Forelimb muscle (tissue), 1 donor: ENCODE data around the gene SLC38A8. TPM values are rescaled to one million over a fixed set of nuclear protein-coding genes. Genes with fewer than 3 reads are reported as not detected.

Source experiments
- DNase-seq: peaks from one replicate; pipeline ENCODE4 v3.0.0-alpha.2; 2013; ENCODE audit warnings: low read depth
- polyA plus RNA-seq: library from polyadenylated mRNA; unstranded; fragments of 120-200 nt; gene quantifications from one replicate; pipeline ENCODE4 v1.2.1, GENCODE V29; 2013; ENCODE audit not compliant: insufficient read length

The SLC38A8 gene
- polyA plus RNA-seq, 1 donor, result not detected

- no peak for DNase-seq
Observed at GRCh38 chr16:84048871-84049270, 6.3 kb upstream of the SLC38A8 start.

- no peak for DNase-seq
Observed at GRCh38 chr16:84048270-84048669, 5.7 kb upstream of the SLC38A8 start.

GRCh38 chr16:84047626-84048025 is 5.0 kb upstream of the SLC38A8 start:
- no peak for DNase-seq

GRCh38 chr16:84047206-84047605 is 4.6 kb upstream of the SLC38A8 start:
- no peak for DNase-seq

- no peak for DNase-seq
Observed at GRCh38 chr16:84045818-84046470, 3.3 kb upstream of the SLC38A8 start.

GRCh38 chr16:84045001-84045817 is 2.6 kb upstream of the SLC38A8 start:
- DNase-seq, result no peak

- no peak for DNase-seq
Observed at GRCh38 chr16:84044118-84044488, 1.5 kb upstream of the SLC38A8 start.

- no peak for DNase-seq
Observed at GRCh38 chr16:84043486-84044117, 1.0 kb upstream of the SLC38A8 start.

- no peak for DNase-seq
Observed at GRCh38 chr16:84042879-84043485, 387 bp upstream of the SLC38A8 start.

GRCh38 chr16:84041881-84042280 is 714 bp downstream of the SLC38A8 start:
- DNase-seq, result no peak

GRCh38 chr16:84040823-84041820 is 1.5 kb downstream of the SLC38A8 start:
- DNase-seq, result no peak

- DNase-seq, result no peak
Observed at GRCh38 chr16:84040226-84040822, 2.3 kb downstream of the SLC38A8 start.

GRCh38 chr16:84039696-84040095 is 2.9 kb downstream of the SLC38A8 start:
- DNase-seq, result no peak

- DNase-seq, result no peak
Observed at GRCh38 chr16:84038469-84038868, 4.1 kb downstream of the SLC38A8 start.

- DNase-seq, result no peak
Observed at GRCh38 chr16:84036982-84037425, 5.6 kb downstream of the SLC38A8 start.

GRCh38 chr16:84036131-84036530 is 6.5 kb downstream of the SLC38A8 start:
- DNase-seq, result no peak

- no peak for DNase-seq
Observed at GRCh38 chr16:84034516-84034915, 8.1 kb downstream of the SLC38A8 start.

GRCh38 chr16:84033251-84034195 is 9.1 kb downstream of the SLC38A8 start:
- DNase-seq, result no peak

- no peak for DNase-seq
Observed at GRCh38 chr16:84032458-84033178, 10.0 kb downstream of the SLC38A8 start.
